HepG2 (cell line): Measurements from ENCODE around the gene AGXT. TPM values are rescaled to one million over a fixed set of nuclear protein-coding genes. Genes with fewer than 3 reads are reported as not detected.
A peak's percentile ranks its signal among the peaks of the same experiment; 100 is the strongest.

Experiments
- ARNT2 ChIP-seq: sonication (generic); formaldehyde crosslinking; IDR thresholded peaks from 2 replicates; pipeline ENCODE4 v1.8.0; 2022; ENCODE audit warnings: mild to moderate bottlenecking, low read depth, missing genetic modification reagents, moderate library complexity
- CCAR2 ChIP-seq: fragments of 200-400 bp; formaldehyde crosslinking; optimal IDR thresholded peaks from 2 replicates; pipeline ENCODE3; 2018; ENCODE audit warnings: low read depth, mild to moderate bottlenecking, low read length, moderate library complexity
- DMAP1 ChIP-seq: IDR thresholded peaks from 2 replicates; pipeline ENCODE4 v1.6.1; 2016
- DNMT1 ChIP-seq: sonication (generic); formaldehyde crosslinking; IDR thresholded peaks from 2 replicates; pipeline ENCODE4 v1.5.1; 2020; ENCODE audit warnings: mild to moderate bottlenecking, missing genetic modification reagents
- HNRNPLL ChIP-seq: fragments of 200-400 bp; formaldehyde crosslinking; IDR thresholded peaks from 2 replicates; pipeline ENCODE4 v1.6.1; 2017; ENCODE audit warnings: mild to moderate bottlenecking, low read depth, low read length; ENCODE audit not compliant: poor library complexity, severe bottlenecking
- HOXA3 ChIP-seq: sonication (generic); formaldehyde crosslinking; IDR thresholded peaks from 2 replicates; pipeline ENCODE4 v1.5.0; 2020; ENCODE audit warnings: missing genetic modification reagents
- KLF12 ChIP-seq: sonication (generic); formaldehyde crosslinking; IDR thresholded peaks from 2 replicates; pipeline ENCODE4 v1.4.0; 2020; ENCODE audit warnings: missing genetic modification reagents, borderline replicate concordance
- MAF1 ChIP-seq: sonication (generic); formaldehyde crosslinking; IDR thresholded peaks from 2 replicates; pipeline ENCODE4 v1.5.0; 2020; ENCODE audit warnings: missing genetic modification reagents, borderline replicate concordance
- NKX3-1 ChIP-seq: sonication (generic); formaldehyde crosslinking; IDR thresholded peaks from 2 replicates; pipeline ENCODE4 v1.5.0; 2020; ENCODE audit warnings: missing genetic modification reagents
- POLR2G ChIP-seq: fragments of 200-400 bp; formaldehyde crosslinking; IDR thresholded peaks from 2 replicates; pipeline ENCODE4 v1.6.1; 2018; ENCODE audit warnings: mild to moderate bottlenecking, low read depth, low read length, moderate library complexity
- PPARG ChIP-seq: conservative IDR thresholded peaks from 2 replicates; pipeline ENCODE4 v1.6.1; 2016; ENCODE audit warnings: missing biosample characterization, missing genetic modification reagents
- PTBP1 ChIP-seq: fragments of 200-400 bp; formaldehyde crosslinking; IDR thresholded peaks from 2 replicates; pipeline ENCODE4 v1.6.1; 2018; ENCODE audit warnings: low read length, low read depth; ENCODE audit not compliant: poor library complexity, severe bottlenecking
- SATB2 ChIP-seq: sonication (generic); formaldehyde crosslinking; IDR thresholded peaks from 2 replicates; pipeline ENCODE4 v1.5.0; 2020; ENCODE audit warnings: missing genetic modification reagents
- STAG1 ChIP-seq: sonication (generic); formaldehyde crosslinking; IDR thresholded peaks from 2 replicates; pipeline ENCODE4 v1.4.0; 2020; ENCODE audit warnings: missing genetic modification reagents
- TOPORS ChIP-seq: sonication (generic); formaldehyde crosslinking; IDR thresholded peaks from 2 replicates; pipeline ENCODE4 v1.8.0; 2023; ENCODE audit warnings: mild to moderate bottlenecking, missing genetic modification reagents
- U2AF2 ChIP-seq: fragments of 200-400 bp; formaldehyde crosslinking; IDR thresholded peaks from 2 replicates; pipeline ENCODE4 v1.6.1; 2017; ENCODE audit warnings: low read depth, mild to moderate bottlenecking, low read length
- ZNF737 ChIP-seq: sonication (generic); formaldehyde crosslinking; IDR thresholded peaks from 2 replicates; pipeline ENCODE4 v1.5.0; 2020; ENCODE audit warnings: missing genetic modification reagents, mild to moderate bottlenecking, borderline replicate concordance
- ZNF850 ChIP-seq: sonication (generic); formaldehyde crosslinking; conservative IDR thresholded peaks from 2 replicates; pipeline ENCODE4 v1.9.0; 2021; ENCODE audit warnings: mild to moderate bottlenecking, missing genetic modification reagents
- polyA plus RNA-seq, 8 experiments: library from polyadenylated mRNA; depleted of rRNA in 3 of 8; stranded (reverse) in 7 of 8; unstranded in 1 of 8; fragments of >200 nt; fragmentation: Illumina TruSeq in 4 of 8; extraction: Trizol in 4 of 8; gene quantifications; 2 replicates each; pipeline versions ENCODE4 v1.2.1 to v1.2.3, GENCODE V29; 2011 to 2016; ENCODE audit warnings: low read depth in 4 of 8, missing spikeins in 1 of 8, mixed read lengths in 1 of 8; ENCODE audit not compliant: insufficient read depth in 1 of 8
- total RNA-seq, 5 experiments: library from RNA; depleted of rRNA; stranded (reverse); fragments of >200 nt; fragmentation: Illumina TruSeq; extraction: Trizol; gene quantifications; 2 replicates each; pipeline ENCODE4 v1.2.3, GENCODE V29; 2016; ENCODE audit warnings: low read depth in 1 of 5
- TF ChIP-seq, protein P1 (sequence below): sonication (generic); formaldehyde crosslinking; IDR thresholded peaks from 2 replicates; pipeline ENCODE4 v1.8.0; 2022; ENCODE audit warnings: missing genetic modification reagents, mild to moderate bottlenecking, borderline replicate concordance
- TF ChIP-seq, protein P2 (sequence below): fragments of 450-650 bp; IDR thresholded peaks from 2 replicates; pipeline ENCODE4 v1.6.1; 2016
- TF ChIP-seq, protein P3 (sequence below): sonication (generic); formaldehyde crosslinking; conservative IDR thresholded peaks from 2 replicates; pipeline ENCODE4 v1.8.0; 2022; ENCODE audit warnings: low read depth, missing genetic modification reagents
- TF ChIP-seq, protein P4 (sequence below): sonication (generic); formaldehyde crosslinking; IDR thresholded peaks from 2 replicates; pipeline ENCODE4 v1.4.0; 2020; ENCODE audit warnings: mild to moderate bottlenecking, missing genetic modification reagents
- TF ChIP-seq, protein P5 (sequence below): IDR thresholded peaks from 2 replicates; pipeline ENCODE4 v1.6.1; 2018; ENCODE audit warnings: missing genetic modification reagents, mild to moderate bottlenecking, missing compliant biosample characterization

Gene AGXT
- total and polyA plus RNA-seq, 2 of the 13 experiments (the other 11 are each of a cell fraction or from before 2014, with no cell fraction given), result 41.9 to 96.1 TPM

DNA sequence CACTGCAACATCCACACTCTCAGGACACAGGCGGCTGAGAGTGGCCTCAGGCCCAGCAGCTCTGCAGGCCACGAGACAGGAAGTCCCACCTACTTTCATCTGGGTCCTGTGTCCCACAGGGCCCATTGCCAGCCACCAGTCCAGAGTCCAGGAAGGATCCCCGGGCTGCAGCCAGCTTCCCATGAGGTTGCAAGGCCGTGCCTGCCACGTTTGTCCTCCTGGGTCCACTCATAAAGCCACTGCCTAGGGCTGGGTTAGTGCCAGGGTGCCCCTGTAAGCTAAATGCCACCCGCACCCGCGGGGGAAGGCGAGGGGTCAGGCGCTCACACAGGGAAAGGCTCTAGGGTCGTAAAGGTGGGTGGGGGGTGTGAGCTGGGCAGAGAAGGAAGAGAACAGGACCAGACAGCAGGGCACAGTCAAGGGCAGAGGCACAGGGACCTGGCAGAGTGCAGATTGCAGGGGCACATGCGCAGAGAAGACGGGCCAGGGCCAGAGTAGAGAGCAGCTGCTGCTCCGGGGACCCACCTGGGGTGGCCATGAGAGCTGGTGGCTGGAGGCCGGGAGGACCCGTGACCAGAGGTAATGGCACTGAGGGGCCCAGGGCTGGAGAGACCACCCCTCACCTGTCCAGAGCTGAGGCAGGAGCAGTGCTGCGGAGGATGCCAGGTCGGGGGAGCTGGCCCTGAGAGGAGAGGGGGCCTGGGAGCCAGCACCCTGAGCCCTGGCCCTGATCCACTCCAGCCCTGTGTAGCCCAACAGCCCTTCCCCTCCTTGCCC lies 8.0 kb downstream of the AGXT start (continued):
- TF ChIP-seq, protein P1, sequence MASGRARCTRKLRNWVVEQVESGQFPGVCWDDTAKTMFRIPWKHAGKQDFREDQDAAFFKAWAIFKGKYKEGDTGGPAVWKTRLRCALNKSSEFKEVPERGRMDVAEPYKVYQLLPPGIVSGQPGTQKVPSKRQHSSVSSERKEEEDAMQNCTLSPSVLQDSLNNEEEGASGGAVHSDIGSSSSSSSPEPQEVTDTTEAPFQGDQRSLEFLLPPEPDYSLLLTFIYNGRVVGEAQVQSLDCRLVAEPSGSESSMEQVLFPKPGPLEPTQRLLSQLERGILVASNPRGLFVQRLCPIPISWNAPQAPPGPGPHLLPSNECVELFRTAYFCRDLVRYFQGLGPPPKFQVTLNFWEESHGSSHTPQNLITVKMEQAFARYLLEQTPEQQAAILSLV (CRISPR knock-in tag), result no peak
- peak; percentile 93 for TF ChIP-seq HOXA3
- TF ChIP-seq U2AF2, result no peak
- TF ChIP-seq MAF1, result no peak
- no peak for TF ChIP-seq SATB2 (CRISPR knock-in tag)
- peak; percentile 44; the same call in 1 of the 2 replicates for TF ChIP-seq ARNT2 (CRISPR knock-in tag)
- TF ChIP-seq DMAP1, result peak; percentile 97
- TF ChIP-seq KLF12 (CRISPR knock-in tag), result no peak
- TF ChIP-seq TOPORS (CRISPR knock-in tag), result peak; percentile 93; the same call in 1 of the 2 replicates
- peak; percentile 25; the same call in 1 of the 2 replicates for TF ChIP-seq STAG1 (CRISPR knock-in tag)
- no peak for TF ChIP-seq ZNF737
- TF ChIP-seq, protein P2, sequence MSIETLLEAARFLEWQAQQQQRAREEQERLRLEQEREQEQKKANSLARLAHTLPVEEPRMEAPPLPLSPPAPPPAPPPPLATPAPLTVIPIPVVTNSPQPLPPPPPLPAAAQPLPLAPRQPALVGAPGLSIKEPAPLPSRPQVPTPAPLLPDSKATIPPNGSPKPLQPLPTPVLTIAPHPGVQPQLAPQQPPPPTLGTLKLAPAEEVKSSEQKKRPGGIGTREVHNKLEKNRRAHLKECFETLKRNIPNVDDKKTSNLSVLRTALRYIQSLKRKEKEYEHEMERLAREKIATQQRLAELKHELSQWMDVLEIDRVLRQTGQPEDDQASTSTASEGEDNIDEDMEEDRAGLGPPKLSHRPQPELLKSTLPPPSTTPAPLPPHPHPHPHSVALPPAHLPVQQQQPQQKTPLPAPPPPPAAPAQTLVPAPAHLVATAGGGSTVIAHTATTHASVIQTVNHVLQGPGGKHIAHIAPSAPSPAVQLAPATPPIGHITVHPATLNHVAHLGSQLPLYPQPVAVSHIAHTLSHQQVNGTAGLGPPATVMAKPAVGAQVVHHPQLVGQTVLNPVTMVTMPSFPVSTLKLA, result peak; percentile 27; the same call in 1 of the 2 replicates
- TF ChIP-seq, protein P3, sequence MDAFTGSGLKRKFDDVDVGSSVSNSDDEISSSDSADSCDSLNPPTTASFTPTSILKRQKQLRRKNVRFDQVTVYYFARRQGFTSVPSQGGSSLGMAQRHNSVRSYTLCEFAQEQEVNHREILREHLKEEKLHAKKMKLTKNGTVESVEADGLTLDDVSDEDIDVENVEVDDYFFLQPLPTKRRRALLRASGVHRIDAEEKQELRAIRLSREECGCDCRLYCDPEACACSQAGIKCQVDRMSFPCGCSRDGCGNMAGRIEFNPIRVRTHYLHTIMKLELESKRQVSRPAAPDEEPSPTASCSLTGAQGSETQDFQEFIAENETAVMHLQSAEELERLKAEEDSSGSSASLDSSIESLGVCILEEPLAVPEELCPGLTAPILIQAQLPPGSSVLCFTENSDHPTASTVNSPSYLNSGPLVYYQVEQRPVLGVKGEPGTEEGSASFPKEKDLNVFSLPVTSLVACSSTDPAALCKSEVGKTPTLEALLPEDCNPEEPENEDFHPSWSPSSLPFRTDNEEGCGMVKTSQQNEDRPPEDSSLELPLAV, result no peak
- no peak for TF ChIP-seq ZNF850 (CRISPR knock-in tag)
- TF ChIP-seq PPARG (CRISPR knock-in tag), result peak; percentile 95
- no peak for TF ChIP-seq PTBP1
- peak; percentile 40 for TF ChIP-seq HNRNPLL
- TF ChIP-seq NKX3-1 (CRISPR knock-in tag), result no peak
- no peak; the same call in 1 of the 2 replicates for TF ChIP-seq DNMT1
- TF ChIP-seq, protein P4, sequence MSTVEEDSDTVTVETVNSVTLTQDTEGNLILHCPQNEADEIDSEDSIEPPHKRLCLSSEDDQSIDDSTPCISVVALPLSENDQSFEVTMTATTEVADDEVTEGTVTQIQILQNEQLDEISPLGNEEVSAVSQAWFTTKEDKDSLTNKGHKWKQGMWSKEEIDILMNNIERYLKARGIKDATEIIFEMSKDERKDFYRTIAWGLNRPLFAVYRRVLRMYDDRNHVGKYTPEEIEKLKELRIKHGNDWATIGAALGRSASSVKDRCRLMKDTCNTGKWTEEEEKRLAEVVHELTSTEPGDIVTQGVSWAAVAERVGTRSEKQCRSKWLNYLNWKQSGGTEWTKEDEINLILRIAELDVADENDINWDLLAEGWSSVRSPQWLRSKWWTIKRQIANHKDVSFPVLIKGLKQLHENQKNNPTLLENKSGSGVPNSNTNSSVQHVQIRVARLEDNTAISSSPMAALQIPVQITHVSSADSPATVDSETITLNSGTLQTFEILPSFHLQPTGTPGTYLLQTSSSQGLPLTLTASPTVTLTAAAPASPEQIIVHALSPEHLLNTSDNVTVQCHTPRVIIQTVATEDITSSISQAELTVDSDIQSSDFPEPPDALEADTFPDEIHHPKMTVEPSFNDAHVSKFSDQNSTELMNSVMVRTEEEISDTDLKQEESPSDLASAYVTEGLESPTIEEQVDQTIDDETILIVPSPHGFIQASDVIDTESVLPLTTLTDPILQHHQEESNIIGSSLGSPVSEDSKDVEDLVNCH (CRISPR knock-in tag), result no peak
- TF ChIP-seq POLR2G, result peak; percentile 96
- TF ChIP-seq, protein P5, sequence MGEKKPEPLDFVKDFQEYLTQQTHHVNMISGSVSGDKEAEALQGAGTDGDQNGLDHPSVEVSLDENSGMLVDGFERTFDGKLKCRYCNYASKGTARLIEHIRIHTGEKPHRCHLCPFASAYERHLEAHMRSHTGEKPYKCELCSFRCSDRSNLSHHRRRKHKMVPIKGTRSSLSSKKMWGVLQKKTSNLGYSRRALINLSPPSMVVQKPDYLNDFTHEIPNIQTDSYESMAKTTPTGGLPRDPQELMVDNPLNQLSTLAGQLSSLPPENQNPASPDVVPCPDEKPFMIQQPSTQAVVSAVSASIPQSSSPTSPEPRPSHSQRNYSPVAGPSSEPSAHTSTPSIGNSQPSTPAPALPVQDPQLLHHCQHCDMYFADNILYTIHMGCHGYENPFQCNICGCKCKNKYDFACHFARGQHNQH, result peak; percentile 90
- TF ChIP-seq CCAR2, result no peak
